IMR-90 (cell line): ENCODE data around the gene ZNF329. TPM values are rescaled to one million over a fixed set of nuclear protein-coding genes. Genes with fewer than 3 reads are reported as not detected.

Experiments used
- ATAC-seq: fragments of 200-7000 bp; cut with Tn5 transposase; 2 replicates; pipeline ENCODE4 v1.9.1; 2020; ENCODE audit warnings: low read depth, mild to moderate bottlenecking, moderate library complexity
- BruUV-seq: library from RNA; stranded (reverse); fragments of 400-500 nt; replicated peaks from 2 replicates; lab custom pipeline; 2021; lab: Mats Ljungman, UMichigan
- CTCF ChIA-PET: fragments of 300-600 bp; formaldehyde crosslinking; extraction: SDS; loops from one replicate; lab custom pipeline; 2021; ENCODE audit warnings: antibody characterized with exemption; lab: Yijun Ruan, JAX
- POLR2A ChIA-PET: fragments of 300-600 bp; sonication (Branson Sonifier 250); formaldehyde crosslinking; loops from one replicate; lab custom pipeline; 2022; ENCODE audit warnings: antibody characterized with exemption; ENCODE audit not compliant: unreplicated experiment; lab: Charles Lee
- DNase-seq: peaks from one replicate; pipeline ENCODE4 v3.0.0; 2013
- H2AFZ ChIP-seq: replicated peaks from 2 replicates; pipeline ENCODE3; 2013; ENCODE audit warnings: low read length, mild to moderate bottlenecking; ENCODE audit not compliant: poor library complexity
- H2AK5ac ChIP-seq: 2 replicates; pipeline ENCODE4 v1.6.1; 2013; ENCODE audit warnings: low read depth, low read length, inconsistent platforms
- H2AK9ac ChIP-seq: replicated peaks from 2 replicates; pipeline ENCODE3; 2013; ENCODE audit warnings: mild to moderate bottlenecking, low read depth, low read length, moderate library complexity; ENCODE audit not compliant: poor library complexity
- H2BK120ac ChIP-seq: 2 replicates; pipeline ENCODE4 v1.6.1; 2013; ENCODE audit warnings: low read depth, low read length, inconsistent platforms
- H2BK15ac ChIP-seq: 3 replicates; pipeline ENCODE4 v1.6.1; 2013; ENCODE audit warnings: low read depth, low read length, inconsistent platforms
- H2BK20ac ChIP-seq: 2 replicates; pipeline ENCODE4 v1.6.1; 2013; ENCODE audit warnings: low read depth, mild to moderate bottlenecking, inconsistent platforms, low read length, moderate library complexity
- H2BK5ac ChIP-seq: 2 replicates; pipeline ENCODE4 v1.6.1; 2013; ENCODE audit warnings: mild to moderate bottlenecking, low read depth, low read length, inconsistent platforms; ENCODE audit not compliant: poor library complexity, severe bottlenecking
- H3K14ac ChIP-seq: replicated peaks from 2 replicates; pipeline ENCODE4 v1.6.1; 2013; ENCODE audit warnings: low read depth, low read length, inconsistent platforms
- H3K18ac ChIP-seq: 2 replicates; pipeline ENCODE4 v1.6.1; 2013; ENCODE audit warnings: low read depth, low read length, control low read depth
- H3K23ac ChIP-seq: 2 replicates; pipeline ENCODE4 v1.6.1; 2013; ENCODE audit warnings: low read depth, low read length, inconsistent platforms
- H3K27ac ChIP-seq: 2 replicates; pipeline ENCODE4 v1.5.1; 2013; ENCODE audit warnings: mild to moderate bottlenecking, control low read depth, low read length; ENCODE audit not compliant: insufficient read depth
- H3K27me3 ChIP-seq: 2 replicates; pipeline ENCODE4 v1.6.1; 2013; ENCODE audit warnings: low read length; ENCODE audit not compliant: control insufficient read depth, insufficient read depth
- H3K36me3 ChIP-seq: 2 replicates; pipeline ENCODE4 v1.6.1; 2013; ENCODE audit warnings: low read length, mixed read lengths; ENCODE audit not compliant: control insufficient read depth, insufficient read depth
- H3K4ac ChIP-seq: 2 replicates; pipeline ENCODE4 v1.6.1; 2013; ENCODE audit warnings: low read depth, low read length, inconsistent platforms
- H3K4me1 ChIP-seq: 2 replicates; pipeline ENCODE4 v1.6.1; 2013; ENCODE audit warnings: low read length, mixed read lengths; ENCODE audit not compliant: control insufficient read depth, insufficient read depth
- H3K4me2 ChIP-seq: 2 replicates; pipeline ENCODE4 v1.6.1; 2013; ENCODE audit warnings: low read depth, mild to moderate bottlenecking, control low read depth, low read length, moderate library complexity
- H3K4me3 ChIP-seq: 2 replicates; pipeline ENCODE4 v1.5.1; 2013; ENCODE audit warnings: low read depth, mild to moderate bottlenecking, control low read depth, low read length, moderate library complexity; ENCODE audit not compliant: insufficient read depth
- H3K56ac ChIP-seq: 2 replicates; pipeline ENCODE4 v1.6.1; 2013; ENCODE audit warnings: low read length, inconsistent platforms; ENCODE audit not compliant: insufficient read depth; ENCODE audit errors: extremely low read depth
- H3K79me1 ChIP-seq, 2 experiments: 2 replicates each; pipeline ENCODE4 v1.6.1; 2013; ENCODE audit warnings: low read length in 2 of 2, inconsistent platforms in 1 of 2, low read depth in 1 of 2
- H3K9ac ChIP-seq: 2 replicates; pipeline ENCODE4 v1.6.1; 2013; ENCODE audit warnings: low read depth, low read length, control low read depth
- H3K9me1 ChIP-seq: 2 replicates; pipeline ENCODE4 v1.6.1; 2013; ENCODE audit warnings: low read length, inconsistent platforms; ENCODE audit not compliant: insufficient read depth
- H3K9me3 ChIP-seq: 2 replicates; pipeline ENCODE4 v1.6.1; 2013; ENCODE audit warnings: low read length; ENCODE audit not compliant: control insufficient read depth, insufficient read depth
- H4K20me1 ChIP-seq: 2 replicates; pipeline ENCODE4 v1.6.1; 2013; ENCODE audit warnings: low read length, inconsistent platforms; ENCODE audit not compliant: insufficient read depth
- H4K5ac ChIP-seq: 2 replicates; pipeline ENCODE4 v1.6.1; 2013; ENCODE audit warnings: mild to moderate bottlenecking, low read depth, low read length, control low read depth
- H4K8ac ChIP-seq, 2 experiments: 2 replicates each; pipeline ENCODE4 v1.6.1; 2013; ENCODE audit warnings: low read depth in 2 of 2, low read length in 2 of 2, control low read depth in 1 of 2, inconsistent platforms in 1 of 2
- H4K91ac ChIP-seq: 2 replicates; pipeline ENCODE4 v1.6.1; 2013; ENCODE audit warnings: low read depth, low read length, inconsistent platforms; ENCODE audit not compliant: insufficient read depth
- POLR2A ChIP-seq: IDR thresholded peaks from 2 replicates; pipeline ENCODE4 v1.6.1; 2012; ENCODE audit warnings: mild to moderate bottlenecking, low read depth, low read length
- WGBS, 2 experiments: methylation state at CpG; one replicate each; pipeline versions ENCODE4 v1.1.5 to v1.1.7; 2013; ENCODE audit warnings: missing lambda C conversion rate in 2 of 2; ENCODE audit not compliant: insufficient read length in 1 of 2; ENCODE audit errors: extremely low coverage in 2 of 2; 5-methylcytosine and 5-hydroxymethylcytosine counted together
- dilution Hi-C: fragments of 300-500 bp; cut with HindIII; formaldehyde crosslinking; loops from one replicate; pipeline ENCODE4 v1.14.3; 2018; ENCODE audit warnings: low sequenced_read_pairs; ENCODE audit not compliant: unreplicated experiment
- in situ Hi-C: fragments of 300-500 bp; cut with MboI; formaldehyde crosslinking; loops from 3 replicates; pipeline ENCODE4 v1.14.3; 2019; ENCODE audit warnings: low sequenced_read_pairs, inconsistent platforms, mixed read lengths
- intact Hi-C: fragments of 100-400 bp; cut with micrococcal nuclease; formaldehyde crosslinking; loops from 2 replicates; pipeline ENCODE4 v1.10.0; 2022
- polyA plus RNA-seq, 3 experiments: library from polyadenylated mRNA; depleted of rRNA; stranded (reverse); fragments of >200 nt; gene quantifications; 2 replicates each; pipeline ENCODE4 v1.2.3, GENCODE V29; 2012; ENCODE audit warnings: low replicate concordance in 1 of 3
- total RNA-seq: library from RNA; depleted of rRNA; stranded (reverse); fragments of >200 nt; gene quantifications from 2 replicates; pipeline ENCODE4 v1.2.3, GENCODE V29; 2012
- TF ChIP-seq, protein P1 (sequence below): conservative IDR thresholded peaks from 2 replicates; pipeline ENCODE4 v1.5.1; 2012; ENCODE audit warnings: mild to moderate bottlenecking, low read depth, low read length, improper control_type of control experiment

The ZNF329 gene
- total and polyA plus RNA-seq, 2 of the 4 experiments (the other 2 are of a cell fraction), result 4.7 to 16.8 TPM

DNA sequence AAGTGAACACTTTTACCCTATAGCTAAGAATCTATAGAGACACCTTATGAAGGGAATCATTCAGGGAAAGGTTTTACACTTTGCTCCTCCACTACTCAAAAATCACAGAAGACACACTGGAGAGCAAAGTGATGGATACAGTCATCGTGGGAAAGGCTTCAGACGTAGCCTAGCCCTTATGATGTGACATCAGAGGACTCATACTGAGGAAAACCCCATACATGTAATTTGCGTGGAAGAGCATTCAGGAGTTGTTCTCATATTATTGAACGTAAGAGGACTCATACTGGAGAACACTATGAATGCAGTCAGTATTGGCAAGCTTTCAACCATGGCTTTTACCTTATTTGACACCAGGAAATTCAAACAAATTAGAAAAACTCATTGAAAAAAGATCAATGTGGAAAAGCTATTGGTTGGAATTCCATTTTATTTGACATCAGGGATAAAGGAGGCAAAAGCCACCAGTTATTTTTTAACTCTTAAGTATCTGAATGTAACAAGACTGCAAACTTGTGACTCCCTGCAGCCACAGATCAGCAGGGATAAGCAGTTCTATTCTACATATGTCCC, 16.2 kb upstream of the ZNF329 start:
- H2AFZ ChIP-seq, result no peak overlapping the region
- no peak for DNase-seq

More for the DNA sequence above, 16.2 kb upstream of the ZNF329 start:
- Histone ChIP-seq H3K9me1 (no peaks in the 10 kb centered on the region), H3K79me1 (no peaks in the 10 kb centered on the region), H2BK20ac (no peak overlapping the region), H2BK15ac (no peak overlapping the region), H3K4me3 (no peak overlapping the region), H3K4me1 (no peaks in the 10 kb centered on the region), H2AK5ac (no peak overlapping the region), H3K18ac (no peak overlapping the region), H4K5ac (no peak overlapping the region), H3K9ac (no peak overlapping the region), H2AK9ac (no peak overlapping the region), H3K27me3 (no peaks in the 10 kb centered on the region), H3K27ac (no peak overlapping the region), H4K8ac (no peak overlapping the region), H3K56ac (no peak overlapping the region), H3K36me3 (no peaks in the 10 kb centered on the region), H4K20me1 (no peaks in the 10 kb centered on the region), H2BK5ac (no peak overlapping the region), H4K91ac (no peak overlapping the region), H3K14ac (no peak overlapping the region), H3K9me3 (peaks cover 70% of the 10 kb centered on the region), H3K4me2 (no peak overlapping the region), H3K23ac (no peak overlapping the region), H2BK120ac (no peak overlapping the region), H3K4ac (no peak overlapping the region)
- dilution Hi-C loops, result no loop called here
- ChIA-PET POLR2A (no interaction called here), CTCF (interaction anchor here (0.6 kb wide), 1 partner anchor 211 kb away, joined by 3 read pairs; no protein-coding TSS in a partner anchor)
- no TSS peak for BruUV-seq
- no peak for TF ChIP-seq POLR2A
- TF ChIP-seq, protein P1, sequence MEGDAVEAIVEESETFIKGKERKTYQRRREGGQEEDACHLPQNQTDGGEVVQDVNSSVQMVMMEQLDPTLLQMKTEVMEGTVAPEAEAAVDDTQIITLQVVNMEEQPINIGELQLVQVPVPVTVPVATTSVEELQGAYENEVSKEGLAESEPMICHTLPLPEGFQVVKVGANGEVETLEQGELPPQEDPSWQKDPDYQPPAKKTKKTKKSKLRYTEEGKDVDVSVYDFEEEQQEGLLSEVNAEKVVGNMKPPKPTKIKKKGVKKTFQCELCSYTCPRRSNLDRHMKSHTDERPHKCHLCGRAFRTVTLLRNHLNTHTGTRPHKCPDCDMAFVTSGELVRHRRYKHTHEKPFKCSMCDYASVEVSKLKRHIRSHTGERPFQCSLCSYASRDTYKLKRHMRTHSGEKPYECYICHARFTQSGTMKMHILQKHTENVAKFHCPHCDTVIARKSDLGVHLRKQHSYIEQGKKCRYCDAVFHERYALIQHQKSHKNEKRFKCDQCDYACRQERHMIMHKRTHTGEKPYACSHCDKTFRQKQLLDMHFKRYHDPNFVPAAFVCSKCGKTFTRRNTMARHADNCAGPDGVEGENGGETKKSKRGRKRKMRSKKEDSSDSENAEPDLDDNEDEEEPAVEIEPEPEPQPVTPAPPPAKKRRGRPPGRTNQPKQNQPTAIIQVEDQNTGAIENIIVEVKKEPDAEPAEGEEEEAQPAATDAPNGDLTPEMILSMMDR, result no peak
- no CpG with 5 or more reads among the region's 4 CpGs for WGBS, 2 experiments
- in situ Hi-C loops, result no loop called here
- intact Hi-C loops, result no loop called here
- ATAC-seq, result no peak
